Globus pallidus (tissue), 1 donor: ENCODE results near the gene PAX3.

Experiments used
- DNase-seq: peaks from one replicate; pipeline ENCODE4 v3.0.0-alpha.2; 2015; ENCODE audit warnings: low spot score

Gene PAX3

DNA sequence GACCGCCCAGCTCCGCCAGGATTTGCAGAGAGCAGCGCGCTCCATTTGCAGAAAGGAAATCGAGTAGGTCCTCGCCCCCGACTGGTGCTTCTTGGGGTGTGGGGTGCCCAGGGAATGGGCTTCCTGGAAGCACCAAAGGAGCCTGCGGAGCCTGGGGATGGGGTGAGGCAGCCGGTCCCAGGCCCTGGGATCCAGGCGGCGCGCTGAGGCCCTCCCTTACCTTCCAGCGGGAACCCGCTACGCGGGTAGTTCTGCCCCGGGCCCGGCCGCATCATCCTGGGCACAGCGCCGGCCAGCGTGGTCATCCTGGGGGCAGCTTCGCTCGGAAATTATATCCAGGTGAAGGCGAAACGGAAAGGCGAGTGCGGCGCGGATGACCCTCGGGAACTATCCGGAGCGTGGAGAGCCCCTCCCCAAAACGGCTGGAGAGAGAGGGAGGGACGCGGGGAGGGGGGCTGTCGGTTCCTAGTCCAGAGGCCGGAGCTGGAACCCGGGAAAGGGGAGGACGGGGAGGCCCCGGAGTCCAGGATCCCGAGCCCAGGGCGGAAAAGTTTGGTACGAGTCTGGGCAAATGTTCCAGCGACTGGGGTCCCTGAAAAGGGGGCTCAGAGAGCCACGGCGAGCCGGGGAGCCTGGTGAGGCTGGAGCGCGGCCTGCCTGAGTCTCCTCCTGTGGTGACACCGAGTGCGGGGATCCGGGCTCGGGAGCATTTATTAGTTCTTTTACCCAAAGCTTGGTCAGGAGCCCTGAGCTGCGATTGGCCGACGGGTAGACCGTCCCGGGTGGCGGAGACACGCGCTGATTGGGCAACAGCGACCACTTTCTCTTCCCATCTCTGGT is at the start of gene PAX3:
TSS of gene PAX3 (minus strand) at position 688 of the 840 bp plus-strand sequence. CDS start at position 305, 383 bp downstream.
- no peak for DNase-seq

DNA sequence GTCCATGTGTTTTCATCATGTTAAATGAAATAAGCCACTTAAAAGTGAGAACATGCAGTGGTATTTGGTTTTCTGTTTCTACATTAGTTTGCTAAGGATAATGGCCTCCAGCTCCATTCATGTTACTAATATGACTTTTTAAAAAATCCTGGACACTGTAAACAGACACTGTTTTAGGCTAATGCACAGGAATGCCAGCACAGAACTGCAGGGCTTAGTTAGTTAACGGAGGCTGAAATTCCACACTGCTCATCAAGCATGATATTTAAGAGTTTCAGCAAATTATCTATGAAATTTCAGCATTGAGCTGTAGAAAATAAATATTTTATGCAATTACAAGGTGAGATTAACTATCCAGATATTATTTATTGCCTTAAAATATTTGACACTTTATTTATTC is 42.5 kb upstream of the PAX3 start:
- DNase-seq, result no peak

DNA sequence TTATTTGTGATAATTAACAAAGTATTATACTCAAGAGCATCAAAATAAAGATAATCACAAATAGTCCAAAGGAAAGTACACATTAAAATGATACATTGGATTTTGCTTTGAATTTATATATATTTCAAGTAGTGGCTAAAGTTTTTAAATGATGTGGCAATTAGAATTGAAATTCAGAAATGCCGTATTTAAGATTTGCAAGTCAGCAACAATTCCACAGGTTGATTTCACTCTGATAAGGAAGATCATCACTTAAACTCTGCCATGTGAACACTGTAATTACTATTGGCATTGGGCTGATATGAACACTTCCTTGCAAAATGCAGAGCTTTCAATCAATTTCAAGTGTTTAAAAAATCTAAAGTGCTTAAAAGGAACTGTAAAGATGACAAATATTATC is 39.6 kb upstream of the PAX3 start:
- no peak for DNase-seq

DNA sequence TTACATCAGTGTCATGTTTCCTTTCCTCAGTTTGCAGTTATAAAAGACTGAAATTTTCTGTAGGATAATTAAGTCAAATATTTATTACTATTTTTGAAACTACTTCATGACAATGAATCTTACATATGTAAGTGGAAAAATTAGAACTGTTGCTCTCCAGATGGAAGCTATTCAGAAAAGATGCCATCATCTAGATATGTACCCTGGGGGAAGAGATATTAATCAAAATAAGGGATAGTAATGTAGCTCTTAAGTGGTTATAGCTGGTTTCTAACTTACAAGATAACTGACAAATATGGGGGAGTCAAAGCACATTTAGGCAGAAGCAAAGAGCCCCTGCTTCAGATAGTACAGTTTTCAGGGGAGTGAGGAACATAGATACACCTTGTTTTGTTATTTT is 38.1 kb upstream of the PAX3 start:
- DNase-seq, result no peak

DNA sequence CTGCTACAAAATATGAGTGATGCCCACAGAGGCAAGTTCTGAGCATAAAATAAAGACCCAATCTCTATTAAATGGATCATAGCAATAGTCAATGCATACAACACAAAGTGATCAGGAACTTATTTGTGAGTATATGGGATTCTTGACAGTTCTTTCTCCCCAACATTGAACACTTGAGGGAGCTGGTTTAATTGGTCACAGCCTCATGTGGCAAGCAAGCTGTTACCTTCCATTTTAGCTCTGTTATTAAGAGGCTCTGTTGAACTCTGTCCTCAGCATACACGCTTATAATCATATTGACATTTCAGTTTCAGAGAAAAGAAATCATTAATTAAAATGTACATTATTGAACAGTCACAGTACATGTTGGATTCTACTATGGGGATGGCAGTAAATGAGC is 37.6 kb upstream of the PAX3 start:
- no peak for DNase-seq

DNA sequence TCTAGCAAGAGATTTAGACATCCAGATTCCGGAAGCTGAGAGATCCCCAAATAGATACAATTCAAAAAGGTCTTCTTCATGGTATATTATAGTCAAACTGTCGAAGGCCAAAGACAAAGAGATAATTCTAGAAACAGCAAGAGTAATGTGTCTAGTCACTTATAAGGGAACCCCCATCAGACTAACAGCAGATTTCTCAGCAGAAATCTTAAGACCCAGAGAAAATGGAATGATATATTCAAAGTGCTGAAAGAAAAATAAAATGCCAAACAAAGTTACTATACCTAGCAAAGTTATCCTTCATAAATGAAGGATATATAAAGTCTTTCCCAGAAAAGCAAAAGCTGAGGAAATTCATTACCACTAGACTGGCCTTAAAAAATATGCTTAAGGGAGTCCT is 36.1 kb upstream of the PAX3 start:
- DNase-seq, result no peak

DNA sequence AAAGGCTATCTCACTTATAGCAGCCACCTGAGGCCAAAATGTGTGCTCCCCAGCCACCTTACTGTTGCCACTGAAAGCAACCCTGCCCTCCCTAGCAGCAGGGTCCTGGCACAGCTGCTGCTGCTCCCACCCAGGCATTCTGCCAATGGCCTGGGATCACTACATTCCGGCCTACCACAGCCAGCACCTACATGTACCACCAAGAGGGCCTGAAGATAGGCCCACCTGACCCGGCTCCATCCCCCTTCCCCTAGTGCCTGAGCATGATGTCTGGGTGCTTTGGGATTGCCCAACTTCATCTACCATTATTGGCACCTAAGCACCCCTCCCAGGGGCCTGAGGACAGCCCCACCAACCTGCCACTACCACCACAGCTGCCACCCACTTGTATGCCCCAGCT is 34.6 kb upstream of the PAX3 start:
- DNase-seq, result no peak

DNA sequence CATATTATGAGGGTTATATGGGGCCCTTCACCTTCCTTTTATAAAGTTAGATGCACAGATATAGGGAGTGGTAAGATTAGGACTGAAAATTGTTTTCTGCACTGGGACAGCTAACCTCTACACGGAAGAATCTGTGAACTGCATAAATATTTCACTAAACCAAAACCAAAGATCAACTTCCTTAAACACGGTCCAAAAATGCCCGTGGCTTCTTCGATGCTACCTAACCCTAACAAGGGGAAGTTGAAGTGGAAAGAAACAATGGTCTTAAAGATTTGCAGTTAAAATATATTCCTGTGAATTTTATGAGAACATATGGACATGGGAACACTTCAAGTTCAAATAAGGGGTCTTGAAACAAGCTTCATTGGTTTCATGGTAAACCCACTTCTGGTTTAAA is 33.3 kb upstream of the PAX3 start:
- no peak for DNase-seq

DNA sequence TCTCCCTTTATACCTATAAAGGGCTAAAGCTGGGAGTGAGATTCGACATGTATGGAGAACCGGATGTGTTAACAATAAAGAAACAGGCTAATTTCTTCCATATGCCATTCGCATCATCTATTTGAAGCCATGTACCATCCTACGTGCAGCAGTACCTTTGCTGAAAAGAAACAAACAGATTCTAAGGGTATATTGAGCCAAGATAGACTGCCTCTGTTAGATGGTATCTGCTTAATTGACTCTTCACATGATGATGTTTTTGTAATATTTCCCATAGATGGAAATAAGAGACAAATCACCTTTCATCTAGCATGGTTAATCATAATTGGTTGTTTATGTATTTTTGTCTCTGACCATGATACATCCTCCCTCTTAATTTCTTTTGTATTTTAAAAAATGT is 32.1 kb upstream of the PAX3 start:
- no peak for DNase-seq

DNA sequence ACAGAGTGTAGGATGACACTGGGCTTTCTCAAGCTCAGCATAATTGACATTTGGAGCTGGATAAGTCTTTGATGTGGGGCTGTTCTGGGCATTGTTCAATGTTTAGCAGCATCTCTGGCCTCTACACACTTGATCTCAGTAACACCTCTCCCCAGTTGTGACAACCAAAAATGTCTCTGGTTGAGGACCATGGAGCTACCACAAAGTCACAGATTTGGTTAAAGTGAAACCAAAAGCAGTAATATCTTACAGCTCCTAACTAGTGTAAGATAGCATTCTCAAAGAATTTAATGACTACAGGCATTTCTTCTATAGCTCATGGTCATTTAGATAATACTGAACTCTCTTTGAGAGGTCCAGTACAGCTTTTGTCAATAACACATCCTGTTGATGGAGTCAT is 23.4 kb upstream of the PAX3 start:
- DNase-seq, result no peak

DNA sequence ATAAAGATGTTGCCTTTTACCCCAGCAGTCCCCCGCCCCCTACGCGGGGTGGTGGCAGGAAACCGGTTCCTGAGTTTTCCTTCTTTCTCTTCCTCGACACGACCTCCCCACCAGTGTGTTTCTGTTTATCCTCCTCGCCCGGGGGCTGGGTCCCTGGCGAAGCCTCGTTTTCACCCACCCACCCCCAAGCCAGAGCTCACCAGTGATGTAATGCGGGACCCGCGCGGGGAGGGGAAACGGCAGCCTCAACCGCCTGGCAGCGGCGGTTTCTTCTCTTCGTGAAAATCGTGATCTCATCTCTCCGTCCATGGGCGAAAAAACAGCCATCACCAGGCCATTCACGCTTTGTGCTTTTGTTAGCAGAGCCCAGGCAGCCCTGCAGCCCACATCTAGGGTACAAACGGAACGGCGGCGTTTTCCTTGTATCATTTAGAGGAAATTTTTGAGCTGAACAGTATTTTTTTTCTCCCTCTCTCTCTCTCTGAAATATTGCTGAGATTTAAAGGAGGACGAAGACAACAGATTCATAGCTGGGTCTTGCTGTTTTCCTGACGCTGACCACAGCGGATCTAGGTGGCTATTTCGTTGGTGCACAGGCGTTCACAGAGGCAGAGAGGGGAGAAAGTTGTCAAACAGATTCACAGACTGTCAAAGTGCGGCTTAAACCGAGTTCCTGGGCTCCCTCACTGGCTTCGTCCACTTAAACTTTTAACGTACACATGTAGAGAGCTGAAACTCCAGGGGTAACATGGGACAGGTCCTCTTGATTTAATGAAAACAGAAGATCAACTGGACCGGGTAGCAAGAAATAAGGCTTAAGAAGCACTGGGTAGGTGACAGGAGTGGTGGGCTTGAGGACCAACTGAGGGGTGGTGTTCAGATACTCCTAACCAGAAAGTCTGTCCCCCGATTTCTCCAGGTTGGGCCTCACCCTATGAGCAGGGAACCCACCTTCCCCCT is 21.9 kb upstream of the PAX3 start:
- no peak for DNase-seq

DNA sequence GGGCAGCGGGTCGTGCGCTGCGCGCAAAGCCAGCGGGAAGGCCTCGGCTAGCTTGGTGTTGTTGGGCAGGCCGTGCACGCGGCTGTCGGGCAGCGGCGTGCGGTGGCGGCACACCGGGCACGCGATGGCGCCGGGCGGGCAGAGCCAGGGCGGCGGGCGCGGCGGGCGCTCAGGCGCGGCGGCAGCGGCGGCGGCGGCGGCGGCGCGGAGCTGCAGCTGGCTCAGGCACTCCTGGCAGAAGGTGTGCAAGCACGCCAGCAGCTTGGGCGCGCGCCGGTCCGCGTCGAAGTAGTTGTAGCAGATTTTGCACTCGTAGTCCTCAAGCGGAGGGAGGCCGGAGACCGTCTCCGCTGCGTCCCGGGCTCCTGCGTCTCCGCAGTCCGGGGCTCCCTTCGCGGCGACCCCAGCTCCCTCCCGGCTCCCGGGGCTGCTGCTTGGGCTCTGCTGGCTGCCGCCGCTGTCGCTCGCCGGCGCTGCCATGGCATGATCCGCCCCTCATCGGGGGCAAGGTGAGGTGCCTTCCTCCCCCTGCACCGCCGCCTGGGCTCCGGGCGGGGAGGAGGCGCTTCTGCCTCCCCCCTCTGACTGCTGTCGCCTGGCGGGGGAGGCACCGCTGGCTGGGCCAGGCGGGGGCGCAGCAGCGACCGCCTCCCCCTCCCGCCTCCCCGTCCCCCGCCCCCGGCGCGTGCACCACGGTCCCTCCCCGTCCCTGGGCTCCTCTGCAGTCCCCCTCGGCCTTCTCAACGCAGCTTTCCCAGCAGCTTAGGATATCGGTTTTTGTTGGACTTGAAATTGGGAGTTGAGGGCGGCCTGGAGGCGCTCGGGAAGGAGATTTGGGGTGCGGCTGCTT is 21.0 kb upstream of the PAX3 start:
- no peak for DNase-seq

DNA sequence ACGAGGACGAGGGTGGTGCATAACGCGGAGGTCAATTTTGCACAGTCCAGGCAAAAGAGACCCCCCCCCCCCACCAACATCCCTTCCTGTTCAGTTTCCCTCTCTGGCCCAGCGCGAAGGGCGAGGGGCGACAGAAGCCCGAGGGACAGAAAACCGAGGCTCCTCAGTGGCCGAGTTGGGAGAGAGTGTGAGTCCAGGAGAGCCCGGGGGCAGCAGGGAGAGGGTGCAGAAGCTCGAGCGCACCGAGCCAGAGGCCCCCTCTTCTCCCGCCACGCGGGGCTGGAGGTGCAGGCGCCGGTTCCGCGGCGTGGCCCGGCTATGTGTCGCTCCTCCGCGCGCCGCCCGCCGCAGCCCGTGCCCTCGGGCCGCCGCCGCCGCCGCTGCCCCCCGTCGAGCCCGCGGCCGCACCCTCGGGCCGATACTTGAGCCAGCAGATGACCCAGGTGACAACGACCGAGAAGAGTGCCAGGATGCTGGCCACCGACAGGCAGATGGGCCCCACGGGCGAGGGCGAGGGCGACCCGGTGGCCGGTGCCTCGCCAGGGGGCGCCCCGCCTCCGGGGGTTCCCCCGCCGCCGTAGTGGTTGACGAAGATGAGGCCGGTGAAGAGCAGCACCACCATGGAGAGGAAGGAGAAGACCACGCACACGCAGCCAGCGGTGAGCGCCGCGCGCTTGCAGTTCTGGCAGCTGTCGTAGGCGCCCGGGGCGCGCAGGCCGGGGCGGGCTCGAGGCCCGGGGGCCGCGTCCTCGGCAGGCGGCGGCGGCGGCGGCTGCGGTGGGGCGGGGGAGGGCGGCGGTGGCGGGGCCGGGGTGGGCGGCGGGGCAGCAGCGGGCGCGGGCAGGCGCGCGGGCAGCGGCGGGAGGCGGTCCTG is 20.2 kb upstream of the PAX3 start:
- DNase-seq, result no peak

DNA sequence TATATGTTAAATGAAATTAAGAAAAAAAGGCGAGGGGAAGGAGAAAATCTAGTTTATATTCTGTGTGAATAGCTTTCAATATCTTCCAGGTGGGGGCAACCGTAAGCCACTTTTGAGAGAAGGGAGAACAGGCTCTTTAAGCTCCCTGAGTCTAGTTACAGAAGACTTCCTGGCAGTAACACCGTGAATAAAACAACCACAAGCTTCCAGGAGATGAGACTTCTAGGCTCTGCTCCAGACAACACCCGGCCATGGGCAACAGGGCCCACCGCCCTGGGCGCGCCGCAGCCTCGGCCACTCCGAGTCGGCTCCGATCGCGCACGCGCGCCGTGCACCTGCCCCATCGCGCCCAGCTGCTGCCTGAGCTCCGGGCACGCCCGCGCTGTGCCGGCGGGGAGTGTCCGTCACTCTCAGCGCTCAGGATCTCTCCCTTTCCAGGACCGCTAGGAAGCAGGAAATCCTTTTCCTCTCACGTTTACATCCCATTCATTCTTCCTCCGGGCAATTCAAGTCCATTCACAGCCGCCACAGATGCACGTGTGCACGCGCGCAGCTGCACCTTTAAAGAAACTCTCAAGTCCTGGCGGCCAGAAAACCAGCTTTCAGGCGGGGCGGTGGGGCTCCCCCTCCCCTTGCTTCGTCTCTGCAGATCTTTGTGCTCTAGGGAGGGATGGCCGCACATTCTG is 19.4 kb upstream of the PAX3 start:
- DNase-seq, result peak; percentile 17

DNA sequence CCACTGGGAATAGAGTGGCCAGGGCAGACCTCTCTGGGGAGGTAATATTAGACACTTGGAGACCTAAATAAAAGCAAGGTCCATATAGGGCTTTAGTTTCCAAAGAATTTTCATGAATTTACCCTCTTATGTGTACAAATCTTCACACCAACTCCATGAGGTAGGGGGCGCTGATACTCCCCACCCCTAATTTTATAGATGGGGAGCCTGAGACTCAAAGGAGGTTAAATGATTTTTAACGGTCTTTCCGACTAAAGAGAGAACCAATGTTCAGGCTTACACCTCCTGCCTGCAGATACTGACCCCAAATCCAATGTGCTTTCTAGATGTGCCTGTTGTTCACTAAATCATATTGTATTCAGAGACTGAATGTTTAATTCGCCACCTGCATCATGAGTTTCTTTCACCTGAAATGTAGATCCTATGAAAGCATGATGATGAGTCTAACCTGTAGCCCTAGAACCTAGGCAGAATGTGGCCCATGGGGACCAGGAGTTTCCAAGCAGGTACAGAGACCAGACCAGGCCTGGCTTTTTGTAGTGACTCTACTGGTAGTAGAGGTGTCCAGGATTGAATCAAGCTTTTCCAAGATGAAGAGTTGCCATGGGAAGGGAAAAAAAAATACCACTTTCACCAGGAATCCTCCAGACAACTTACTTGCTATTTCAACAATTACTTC is 16.8 kb upstream of the PAX3 start:
- DNase-seq, result no peak

DNA sequence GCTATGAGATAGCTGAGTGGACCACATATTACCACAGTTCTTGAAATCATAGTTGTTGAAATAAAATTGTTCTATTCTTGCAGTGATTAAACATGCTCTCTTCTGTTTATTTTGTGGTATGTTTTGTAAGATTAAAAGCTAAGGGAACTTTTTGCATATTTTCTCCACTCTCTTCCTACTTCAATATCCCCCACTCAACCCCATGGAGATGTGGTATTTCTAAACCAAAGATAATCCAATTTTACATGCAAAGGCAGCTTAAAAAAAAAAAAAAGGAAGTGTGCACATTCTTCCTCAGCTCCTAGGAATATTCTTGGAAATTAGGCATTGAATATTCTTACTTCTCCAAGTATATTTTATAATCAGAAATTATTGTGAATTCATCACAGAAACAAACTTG is 15.0 kb upstream of the PAX3 start:
- no peak for DNase-seq

DNA sequence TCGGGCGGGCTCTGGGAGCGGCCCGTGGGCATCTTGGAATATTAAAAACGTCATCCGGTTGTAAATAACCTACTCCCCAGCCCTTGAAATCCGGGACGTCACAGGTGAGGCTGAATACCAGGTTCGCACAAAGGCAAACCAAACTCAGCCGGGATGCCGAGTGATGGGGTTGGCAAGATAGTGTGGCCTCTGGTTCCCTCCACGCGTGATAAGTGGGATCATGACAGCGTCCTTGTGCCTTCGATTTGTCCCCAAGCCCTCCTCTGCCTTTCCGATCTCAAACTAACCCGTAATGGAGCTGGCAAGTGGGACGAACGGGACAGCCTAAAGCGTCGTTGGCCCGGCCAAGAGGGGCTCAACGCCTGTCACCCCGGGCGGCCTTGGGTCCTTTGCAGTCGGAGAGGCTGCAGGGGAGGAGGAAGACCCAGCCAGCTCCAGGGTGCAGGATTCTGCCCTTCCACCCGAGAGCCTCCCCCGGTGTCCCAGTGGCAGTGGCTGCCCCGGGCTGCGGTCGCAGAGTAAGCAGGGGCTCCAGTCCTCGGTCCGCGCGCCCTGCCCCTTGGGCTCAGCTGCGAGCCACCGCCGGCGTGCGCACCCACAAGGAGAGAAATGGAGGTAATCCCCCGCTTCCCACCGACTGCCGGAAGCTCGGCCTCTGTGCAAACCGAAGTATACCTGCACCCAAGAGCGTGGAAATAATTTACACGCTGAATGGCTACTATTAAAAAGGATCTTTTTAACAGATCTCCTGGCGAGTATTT is 13.4 kb upstream of the PAX3 start:
- no peak for DNase-seq

DNA sequence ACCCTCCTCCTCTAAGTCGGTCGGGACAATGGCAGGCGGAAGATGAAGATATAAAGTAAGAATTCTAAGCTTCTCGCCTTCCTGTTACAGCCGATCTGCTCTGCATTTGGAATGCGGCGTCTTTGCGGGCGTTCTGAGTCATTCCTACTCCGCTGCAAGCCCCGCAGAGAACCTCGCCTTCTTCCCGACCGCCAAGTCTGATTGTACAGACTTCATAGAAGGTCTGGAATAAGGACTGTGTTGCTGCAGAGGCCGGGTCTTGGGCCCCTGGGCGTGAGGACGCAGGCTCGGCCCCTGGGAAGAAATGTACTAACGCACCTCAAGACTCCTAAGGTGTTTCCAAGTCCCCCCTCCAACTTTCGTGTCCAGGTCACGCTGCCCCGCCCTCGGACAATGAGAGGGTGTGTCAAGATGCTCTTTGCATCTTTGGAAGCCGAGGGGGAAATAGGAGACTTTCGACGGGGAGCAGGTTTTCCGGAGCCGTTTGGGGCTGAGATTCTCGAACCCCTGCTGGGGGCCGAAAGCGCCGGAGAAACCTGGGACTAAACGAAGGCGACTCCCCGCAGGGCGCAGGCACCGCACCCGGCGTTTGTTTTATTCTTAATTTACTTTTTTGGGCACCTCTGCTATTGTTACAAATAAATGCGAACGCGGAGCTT is 12.7 kb upstream of the PAX3 start:
- DNase-seq, result no peak
